ENCODE measurements around the gene LCOR.

Gene LCOR

DNA sequence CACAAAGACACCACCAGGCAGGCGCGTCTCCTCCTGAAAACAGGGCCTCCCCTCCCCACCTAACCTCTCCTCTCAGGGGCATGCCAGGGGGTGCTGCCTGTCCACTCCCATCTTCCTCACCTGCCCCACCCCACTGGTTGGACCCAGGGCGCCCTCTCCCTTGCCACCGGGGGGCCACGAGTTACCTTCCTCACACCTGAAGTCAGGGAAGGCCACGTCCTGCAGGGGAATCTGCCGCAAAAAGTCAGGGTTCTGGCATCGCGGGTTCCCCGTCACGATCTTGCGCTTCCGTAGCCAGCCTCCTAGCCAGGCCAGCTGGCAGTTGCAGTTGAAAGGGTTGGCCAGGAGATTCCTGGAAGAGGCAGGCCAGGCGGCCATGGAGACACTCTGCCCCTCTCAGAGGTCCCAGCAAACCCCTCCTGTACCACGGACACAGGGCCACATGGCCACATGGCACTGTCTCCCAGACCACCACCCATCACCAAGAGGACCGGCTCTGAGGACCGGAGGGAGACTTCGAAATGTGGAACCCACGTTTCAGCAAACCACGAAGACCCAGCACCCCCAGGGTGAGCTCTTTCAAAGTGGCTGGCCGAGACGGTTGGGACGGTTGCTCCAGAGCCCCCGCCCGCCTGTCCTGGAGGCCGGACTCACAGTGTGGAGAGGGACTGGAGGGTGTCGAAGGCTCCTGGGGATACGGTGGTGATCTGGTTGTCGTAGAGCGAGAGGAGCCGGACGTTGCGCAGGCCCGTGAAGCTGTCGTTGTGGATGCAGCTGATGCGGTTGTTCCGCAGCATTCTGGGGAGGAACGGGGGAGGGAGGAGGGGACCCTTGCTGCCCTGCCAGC is 210.8 kb downstream of the LCOR start:
- H3K9ac ChIP-seq (ENCODE audit: low read length): no peak overlapping the region
- no peaks in the 10 kb centered on the region for H3K27me3 ChIP-seq (ENCODE audit: control insufficient read depth, insufficient read depth, low read length)

DNA sequence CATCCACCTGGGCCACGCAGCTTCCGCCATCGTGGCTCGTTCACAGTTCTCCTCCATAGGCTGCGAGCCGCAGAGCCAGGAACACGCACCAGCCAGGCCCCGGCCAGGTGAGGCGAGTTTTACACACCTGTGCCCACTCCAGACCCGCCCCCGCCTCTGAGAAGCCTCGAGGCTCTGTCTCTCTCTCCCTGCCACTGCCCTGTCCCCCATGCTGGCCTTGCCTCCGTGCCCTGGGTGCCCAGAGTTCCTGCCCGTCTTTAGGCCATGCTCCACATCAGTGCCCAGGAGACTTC is 211.4 kb downstream of the LCOR start:
- Histone ChIP-seq H3K36me3 (ENCODE audit: control insufficient read depth, low read depth, low read length) (no peaks in the 10 kb centered on the region), H3K9me3 (ENCODE audit: control insufficient read depth, low read depth, low read length) (no peaks in the 10 kb centered on the region), H3K9ac (ENCODE audit: low read length) (no peak overlapping the region), H3K4me3 (ENCODE audit: low read length) (no peak overlapping the region), H3K27ac (ENCODE audit: low read length) (no peak overlapping the region), H3K27me3 (ENCODE audit: control insufficient read depth, insufficient read depth, low read length) (no peaks in the 10 kb centered on the region), H3K4me1 (ENCODE audit: control insufficient read depth, low read depth, low read length) (no peaks in the 10 kb centered on the region)

More for the DNA sequence above, 210.8 kb downstream of the LCOR start:
- Histone ChIP-seq H3K4me1 (ENCODE audit: control insufficient read depth, low read depth, low read length) (no peaks in the 10 kb centered on the region), H3K27ac (ENCODE audit: low read length) (no peak overlapping the region), H3K9me3 (ENCODE audit: control insufficient read depth, low read depth, low read length) (no peaks in the 10 kb centered on the region), H3K4me3 (ENCODE audit: low read length) (no peak overlapping the region), H3K36me3 (ENCODE audit: control insufficient read depth, low read depth, low read length) (no peaks in the 10 kb centered on the region)
